KMS-11 (cell line): Measurements from ENCODE around the gene KBTBD13.

Experiments used
- H2AFZ ChIP-seq: fragments of 200-600 bp; sonication (generic); 2 replicates; pipeline ENCODE4 v1.6.1; 2016; ENCODE audit warnings: antibody characterized with exemption, mixed run types, low read depth
- H3K27ac ChIP-seq: fragments of 200-600 bp; sonication (generic); 2 replicates; pipeline ENCODE4 v1.6.1; 2016; ENCODE audit warnings: mild to moderate bottlenecking, mixed run types
- H3K27me3 ChIP-seq: fragments of 200-600 bp; sonication (generic); 2 replicates; pipeline ENCODE4 v1.6.1; 2017; ENCODE audit warnings: mild to moderate bottlenecking, low read depth, mixed run types, moderate library complexity; ENCODE audit not compliant: insufficient read depth
- H3K36me3 ChIP-seq: fragments of 200-600 bp; sonication (generic); 2 replicates; pipeline ENCODE4 v1.6.1; 2017; ENCODE audit warnings: mild to moderate bottlenecking, mixed run types; ENCODE audit not compliant: insufficient read depth
- H3K4me1 ChIP-seq: fragments of 200-600 bp; sonication (generic); 2 replicates; pipeline ENCODE4 v1.6.1; 2016; ENCODE audit warnings: mild to moderate bottlenecking, low read depth, mixed run types; ENCODE audit not compliant: poor library complexity, severe bottlenecking
- H3K4me2 ChIP-seq: fragments of 200-600 bp; sonication (generic); 2 replicates; pipeline ENCODE4 v1.7.0; 2016; ENCODE audit warnings: mild to moderate bottlenecking, mixed run types
- H3K4me3 ChIP-seq: fragments of 200-600 bp; sonication (generic); IDR thresholded peaks from 2 replicates; pipeline ENCODE4 v1.6.1; 2017; ENCODE audit warnings: low read depth, low read length, mixed read lengths; ENCODE audit not compliant: insufficient read depth
- H3K79me2 ChIP-seq: fragments of 200-600 bp; sonication (generic); 2 replicates; pipeline ENCODE4 v1.6.1; 2016; ENCODE audit warnings: low read depth, mixed run types; ENCODE audit not compliant: insufficient read depth
- H3K9ac ChIP-seq: fragments of 200-600 bp; sonication (generic); 2 replicates; pipeline ENCODE4 v1.6.1; 2016; ENCODE audit warnings: mild to moderate bottlenecking, mixed run types
- H4K20me1 ChIP-seq: fragments of 200-600 bp; sonication (generic); 2 replicates; pipeline ENCODE4 v1.6.1; 2016; ENCODE audit warnings: mild to moderate bottlenecking, mixed run types; ENCODE audit not compliant: insufficient read depth
- TF ChIP-seq, protein P1 (sequence below): fragments of 200-600 bp; sonication (generic); conservative IDR thresholded peaks from 2 replicates; pipeline ENCODE4 v1.6.1; 2017; ENCODE audit warnings: low read depth, mild to moderate bottlenecking, antibody characterized with exemption, low read length, moderate library complexity, mixed read lengths

The KBTBD13 gene

DNA sequence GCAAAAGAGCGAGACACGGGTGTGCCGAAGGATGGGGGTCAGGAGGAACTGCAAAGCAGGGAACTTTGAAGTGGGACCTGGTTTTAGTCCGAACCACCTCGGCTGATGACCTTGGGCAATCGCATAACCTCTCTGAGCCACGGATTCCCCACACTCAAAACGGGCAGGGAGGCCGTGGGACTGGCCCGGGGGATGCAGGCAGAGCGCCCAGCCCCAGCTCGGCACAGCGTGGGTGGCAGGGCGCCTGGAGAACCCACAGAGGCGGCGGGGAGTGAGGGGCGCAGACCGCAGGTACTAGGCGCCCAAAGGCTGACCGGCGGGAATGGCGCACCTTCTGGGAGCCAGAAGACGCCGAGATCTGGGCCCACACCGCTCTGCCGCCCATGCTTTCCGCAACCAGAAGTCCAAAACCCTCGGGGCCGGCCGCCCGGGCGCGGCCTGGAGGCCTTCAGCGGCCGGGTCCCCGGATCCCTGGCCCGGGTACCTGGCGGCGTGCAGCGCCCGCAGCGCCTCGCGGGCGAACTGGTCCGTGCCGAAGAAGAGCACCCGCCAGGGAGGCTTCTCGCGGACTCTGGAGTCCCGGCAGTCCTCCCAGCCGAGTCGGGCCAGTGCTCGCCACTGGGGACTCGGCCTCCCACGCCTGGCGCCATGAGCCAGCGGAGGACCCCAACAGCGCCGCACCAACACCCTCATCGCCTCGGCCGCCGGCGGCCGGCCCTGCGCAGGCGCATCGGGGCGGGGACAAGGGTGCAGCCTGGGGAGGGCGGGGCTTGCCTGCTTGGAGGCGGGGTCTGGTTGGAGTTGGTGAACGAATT lies 47.4 kb upstream of the KBTBD13 start, which contains the start of gene MTFMT:
TSS of gene MTFMT (minus strand) at position 719 of the 815 bp plus-strand sequence. CDS start at position 693, 26 bp downstream.
- H3K27ac ChIP-seq: no peak within 1 kb of the TSS
- peaks cover 12% of the 10 kb centered on the region for H3K4me1 ChIP-seq
- TF ChIP-seq, protein P1, sequence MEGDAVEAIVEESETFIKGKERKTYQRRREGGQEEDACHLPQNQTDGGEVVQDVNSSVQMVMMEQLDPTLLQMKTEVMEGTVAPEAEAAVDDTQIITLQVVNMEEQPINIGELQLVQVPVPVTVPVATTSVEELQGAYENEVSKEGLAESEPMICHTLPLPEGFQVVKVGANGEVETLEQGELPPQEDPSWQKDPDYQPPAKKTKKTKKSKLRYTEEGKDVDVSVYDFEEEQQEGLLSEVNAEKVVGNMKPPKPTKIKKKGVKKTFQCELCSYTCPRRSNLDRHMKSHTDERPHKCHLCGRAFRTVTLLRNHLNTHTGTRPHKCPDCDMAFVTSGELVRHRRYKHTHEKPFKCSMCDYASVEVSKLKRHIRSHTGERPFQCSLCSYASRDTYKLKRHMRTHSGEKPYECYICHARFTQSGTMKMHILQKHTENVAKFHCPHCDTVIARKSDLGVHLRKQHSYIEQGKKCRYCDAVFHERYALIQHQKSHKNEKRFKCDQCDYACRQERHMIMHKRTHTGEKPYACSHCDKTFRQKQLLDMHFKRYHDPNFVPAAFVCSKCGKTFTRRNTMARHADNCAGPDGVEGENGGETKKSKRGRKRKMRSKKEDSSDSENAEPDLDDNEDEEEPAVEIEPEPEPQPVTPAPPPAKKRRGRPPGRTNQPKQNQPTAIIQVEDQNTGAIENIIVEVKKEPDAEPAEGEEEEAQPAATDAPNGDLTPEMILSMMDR: no peak

DNA sequence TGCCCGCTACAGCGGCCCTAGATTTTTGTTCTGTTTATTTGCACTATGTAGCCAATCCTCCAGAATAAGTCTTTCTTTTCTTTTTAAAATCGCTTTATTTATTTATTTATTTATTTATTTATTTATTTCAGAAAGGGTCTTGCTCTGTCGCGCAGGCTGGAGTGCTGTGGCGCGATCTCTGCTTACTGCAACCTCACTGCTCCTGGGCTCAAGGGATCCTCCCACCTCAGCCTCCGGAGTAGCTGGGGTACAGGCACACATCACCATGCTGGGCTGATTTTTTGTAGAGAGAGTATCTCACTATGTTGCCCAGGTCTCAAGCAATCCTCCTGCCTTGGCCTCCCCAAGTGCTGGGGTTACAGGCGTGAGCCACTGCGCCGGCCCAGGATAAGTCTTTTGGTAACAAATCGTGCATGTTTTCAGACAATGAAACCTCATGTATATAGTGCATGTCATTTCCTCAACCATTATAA lies 46.8 kb upstream of the KBTBD13 start:
- Histone ChIP-seq H3K9ac (no peak overlapping the region), H2AFZ (peak overlapping the region; percentile 82; the same call in 1 of the 2 replicates), H3K27ac (no peak overlapping the region), H3K4me1 (peaks cover 12% of the 10 kb centered on the region), H3K27me3 (no peaks in the 10 kb centered on the region), H3K4me2 (no peak overlapping the region), H3K4me3 (no peak overlapping the region), H3K79me2 (no peaks in the 10 kb centered on the region; the same call in 1 of the 2 replicates), H3K36me3 (no peaks in the 10 kb centered on the region; the same call in 1 of the 2 replicates), H4K20me1 (no peaks in the 10 kb centered on the region)
- TF ChIP-seq, protein P1: no peak

More for the DNA sequence above, 47.4 kb upstream of the KBTBD13 start, which contains the start of gene MTFMT:
- H4K20me1 ChIP-seq: no peaks in the 10 kb centered on the region
- peak within 1 kb of the TSS; percentile 68 for H3K9ac ChIP-seq
- no peaks in the 10 kb centered on the region; the same call in 1 of the 2 replicates for H3K36me3 ChIP-seq
- peak within 1 kb of the TSS; percentile 97 for H3K4me2 ChIP-seq
- no peaks in the 10 kb centered on the region; the same call in 1 of the 2 replicates for H3K79me2 ChIP-seq
- H3K4me3 ChIP-seq: no peak within 1 kb of the TSS
- peak within 1 kb of the TSS; percentile 82 for H2AFZ ChIP-seq
- H3K27me3 ChIP-seq: no peaks in the 10 kb centered on the region

DNA sequence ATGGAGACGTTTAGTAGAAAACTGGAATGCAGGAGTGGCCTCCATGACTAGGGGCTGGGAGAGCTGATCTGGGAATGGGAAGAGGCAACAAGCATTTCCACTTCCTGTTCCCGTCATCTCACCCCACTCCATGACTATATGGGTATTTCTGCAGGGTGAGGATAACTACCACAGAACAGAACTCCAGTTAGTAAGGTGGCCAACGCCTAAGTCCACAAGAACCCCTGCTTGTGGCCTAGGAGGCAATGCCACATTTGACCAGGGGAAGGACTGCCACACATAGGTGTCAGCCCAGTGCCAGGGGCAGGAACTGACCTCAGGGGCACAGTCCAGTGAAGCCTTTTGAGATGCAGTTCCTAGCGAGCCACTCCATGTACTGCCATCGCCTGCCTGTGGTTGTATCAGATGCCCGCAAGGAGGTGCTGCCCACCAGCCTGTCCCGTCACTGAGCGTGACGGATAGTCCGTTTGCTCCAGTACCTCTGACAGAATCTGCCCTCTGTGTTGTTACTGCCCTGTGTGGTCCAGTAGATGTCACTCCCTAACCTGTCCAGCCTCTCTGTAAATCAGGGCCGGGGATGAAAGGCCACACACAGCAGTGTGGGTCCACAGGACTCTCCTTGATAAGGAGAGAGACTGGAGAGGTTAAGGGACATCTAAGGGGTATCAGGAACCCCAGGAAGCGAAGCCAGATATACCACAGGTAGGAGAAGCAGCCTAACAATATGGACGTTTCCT lies 43.6 kb upstream of the KBTBD13 start:
- Histone ChIP-seq H3K4me1 (peaks cover 6% of the 10 kb centered on the region), H3K27ac (no peak overlapping the region), H4K20me1 (no peaks in the 10 kb centered on the region), H3K27me3 (no peaks in the 10 kb centered on the region), H3K79me2 (no peaks in the 10 kb centered on the region; the same call in 1 of the 2 replicates), H3K9ac (no peak overlapping the region), H3K4me2 (no peak overlapping the region), H3K36me3 (no peaks in the 10 kb centered on the region), H2AFZ (no peak overlapping the region), H3K4me3 (no peak overlapping the region)
- TF ChIP-seq, protein P1: no peak

DNA sequence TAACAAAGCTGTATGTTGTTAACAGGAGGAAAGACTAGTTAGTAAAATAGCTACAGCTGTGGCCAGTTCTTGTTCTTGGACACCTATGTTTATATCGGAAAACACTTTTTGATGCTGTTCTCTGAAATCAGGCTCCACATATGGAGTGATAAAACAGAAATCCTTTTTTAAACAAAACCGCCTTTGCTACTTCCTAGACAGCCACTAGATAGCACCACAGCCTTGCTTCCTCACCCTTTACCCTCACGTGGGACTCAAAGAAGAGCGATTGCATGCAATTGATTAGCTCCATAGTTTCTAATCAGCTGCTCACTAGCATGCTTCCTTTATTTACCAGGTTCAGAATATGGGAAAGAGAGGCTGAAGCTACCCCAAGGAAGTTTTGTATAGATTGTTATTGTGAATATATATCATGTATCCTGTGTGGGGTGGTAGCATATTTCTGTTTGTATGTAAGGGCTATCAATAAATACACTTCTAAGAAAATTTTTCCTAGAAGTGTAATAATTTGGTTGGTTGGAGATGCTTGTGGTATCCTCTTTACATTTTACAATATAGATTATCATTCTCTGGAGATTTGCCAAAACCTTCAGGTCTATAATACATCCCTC lies 42.8 kb upstream of the KBTBD13 start:
- no peaks in the 10 kb centered on the region for H3K27me3 ChIP-seq
- no peaks in the 10 kb centered on the region for H4K20me1 ChIP-seq
- no peak overlapping the region for H3K27ac ChIP-seq
- H3K4me3 ChIP-seq: no peak overlapping the region
- H3K36me3 ChIP-seq: no peaks in the 10 kb centered on the region
- TF ChIP-seq, protein P1: no peak
- H3K9ac ChIP-seq: no peak overlapping the region
- H3K4me1 ChIP-seq: no peaks in the 10 kb centered on the region
- 0 out of 2 replicates have a peak overlapping the region, but pooled peaks have one; percentile 19 for H2AFZ ChIP-seq
- H3K4me2 ChIP-seq: no peak overlapping the region
- no peaks in the 10 kb centered on the region for H3K79me2 ChIP-seq
